Activated gamma-delta T cell treated with anti-CD3 and anti-CD28 coated beads, Interleukin-2, amount 50 U/mL, for 16 hours (primary cell): ENCODE measurements around the gene LORICRIN.
"Not testable (repeated sequence)": the region's sequence is repeated elsewhere in the genome, so short reads cannot be mapped to it uniquely, and the experiment has no call there.

ENCODE experiments used
- DNase-seq: peaks from one replicate; pipeline ENCODE4 v3.0.0-alpha.2; 2020; ENCODE audit warnings: low read depth

LORICRIN gene, protein sequence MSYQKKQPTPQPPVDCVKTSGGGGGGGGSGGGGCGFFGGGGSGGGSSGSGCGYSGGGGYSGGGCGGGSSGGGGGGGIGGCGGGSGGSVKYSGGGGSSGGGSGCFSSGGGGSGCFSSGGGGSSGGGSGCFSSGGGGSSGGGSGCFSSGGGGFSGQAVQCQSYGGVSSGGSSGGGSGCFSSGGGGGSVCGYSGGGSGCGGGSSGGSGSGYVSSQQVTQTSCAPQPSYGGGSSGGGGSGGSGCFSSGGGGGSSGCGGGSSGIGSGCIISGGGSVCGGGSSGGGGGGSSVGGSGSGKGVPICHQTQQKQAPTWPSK

GRCh38 chr1:153259387-153259786 lies at the start of gene LORICRIN:
TSS of gene LORICRIN (plus strand) at chr1:153259687. CDS start at chr1:153260950, 1,263 bp downstream.
- no peak for DNase-seq

DNA sequence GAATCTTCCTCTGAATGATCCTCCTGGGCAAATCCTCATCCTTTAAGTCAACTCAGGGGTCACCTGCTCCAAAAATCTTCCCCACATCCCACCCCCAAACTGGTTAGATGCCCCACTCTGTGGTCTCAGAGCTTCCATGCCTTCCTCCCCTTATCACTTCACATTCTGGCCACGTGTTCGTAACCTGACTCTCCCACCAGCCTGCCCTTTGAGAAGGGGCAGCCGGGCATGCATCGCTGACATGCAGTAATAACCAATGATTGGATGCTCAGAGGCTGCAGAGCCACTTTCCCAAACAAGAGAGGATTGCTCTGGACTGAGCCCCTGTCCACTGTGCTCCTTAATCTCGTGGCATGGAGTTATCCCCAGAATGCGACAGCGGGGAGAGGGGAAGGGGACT lies 49.3 kb upstream of the LORICRIN start:
- no peak for DNase-seq

DNA sequence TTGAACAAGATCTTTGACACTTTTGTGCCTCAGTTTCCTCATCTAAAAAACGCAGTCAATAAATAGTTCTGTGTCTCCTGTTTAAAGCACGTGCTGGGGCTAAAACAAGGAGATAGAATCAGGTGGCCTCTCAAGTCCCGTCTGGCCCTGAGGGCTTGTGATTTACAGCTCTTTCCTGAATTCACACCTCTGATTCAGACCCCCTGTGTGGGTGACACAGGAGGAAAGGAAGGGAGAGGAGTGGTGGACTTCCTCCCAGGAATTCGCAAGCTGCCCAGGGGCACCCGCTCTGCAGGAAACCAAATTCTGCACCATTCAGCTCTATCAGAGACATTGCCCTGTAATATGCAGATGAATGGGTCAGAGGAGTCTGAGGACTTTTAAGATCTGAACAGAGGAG lies 47.3 kb upstream of the LORICRIN start:
- no peak for DNase-seq

GRCh38 chr1:153213519-153213918 lies 46.0 kb upstream of the LORICRIN start:
- DNase-seq = no peak

- no peak for DNase-seq
Measured at GRCh38 chr1:153217212-153217611, 42.3 kb upstream of the LORICRIN start, which contains the start of gene PRR9. TSS of gene PRR9 (plus strand) at chr1:153217584. CDS start at chr1:153218145, 561 bp downstream.

- DNase-seq = no peak
Measured at GRCh38 chr1:153217744-153218416, 41.6 kb upstream of the LORICRIN start.

- DNase-seq = no peak
Measured at GRCh38 chr1:153220606-153221303, 38.7 kb upstream of the LORICRIN start.

GRCh38 chr1:153223040-153223891 lies 36.2 kb upstream of the LORICRIN start:
- peak; percentile 5 for DNase-seq

DNA sequence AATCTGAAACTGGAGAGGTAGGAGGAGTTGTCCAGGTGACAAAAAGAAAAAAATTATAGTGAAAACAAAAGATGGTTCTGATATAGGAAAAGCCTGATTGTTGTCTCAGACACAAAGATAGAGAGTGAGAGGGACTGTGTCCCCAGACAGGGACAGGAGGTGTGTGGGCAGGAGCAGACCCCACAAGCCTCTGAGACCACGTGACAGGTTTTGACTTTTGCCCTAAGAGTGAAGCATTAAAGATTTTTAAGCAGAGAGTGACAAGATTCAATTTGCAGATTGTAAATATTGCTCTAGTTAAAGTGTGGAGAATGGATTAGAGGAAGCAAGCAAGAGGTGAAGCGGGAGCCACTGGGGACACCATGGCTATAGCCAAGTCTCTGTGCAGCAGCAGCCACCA lies 31.7 kb upstream of the LORICRIN start:
- no peak for DNase-seq

GRCh38 chr1:153228491-153228890 lies 31.0 kb upstream of the LORICRIN start:
- no peak for DNase-seq

- DNase-seq = not testable (repeated sequence)
Measured at GRCh38 chr1:153229076-153229829, 30.2 kb upstream of the LORICRIN start.

- no peak for DNase-seq
Measured at GRCh38 chr1:153231363-153231762, 28.1 kb upstream of the LORICRIN start.

- no peak for DNase-seq
Measured at GRCh38 chr1:153231785-153232184, 27.7 kb upstream of the LORICRIN start.

- DNase-seq = no peak
Measured at GRCh38 chr1:153232553-153232952, 26.9 kb upstream of the LORICRIN start.

DNA sequence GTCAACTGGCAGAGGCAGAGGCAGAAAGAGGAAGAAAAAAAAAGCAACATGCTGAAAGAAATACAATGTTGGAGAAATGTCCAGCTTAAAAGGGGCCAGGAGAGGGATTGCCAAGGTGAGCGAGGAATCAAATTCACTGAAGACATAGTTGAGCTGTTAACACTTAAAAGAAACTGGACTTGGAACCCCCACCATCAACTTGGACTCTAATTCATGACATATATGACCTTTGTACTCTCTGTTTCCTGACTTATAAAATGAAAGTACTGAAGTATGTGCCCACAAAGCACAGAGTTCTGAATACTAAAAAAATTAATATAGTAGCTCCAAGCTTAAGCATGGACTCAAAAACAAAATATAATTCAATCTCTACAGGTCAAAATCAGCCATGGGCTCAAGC lies 26.0 kb upstream of the LORICRIN start:
- DNase-seq = no peak

- DNase-seq = no peak
Measured at GRCh38 chr1:153238527-153238926, 21.0 kb upstream of the LORICRIN start.

DNA sequence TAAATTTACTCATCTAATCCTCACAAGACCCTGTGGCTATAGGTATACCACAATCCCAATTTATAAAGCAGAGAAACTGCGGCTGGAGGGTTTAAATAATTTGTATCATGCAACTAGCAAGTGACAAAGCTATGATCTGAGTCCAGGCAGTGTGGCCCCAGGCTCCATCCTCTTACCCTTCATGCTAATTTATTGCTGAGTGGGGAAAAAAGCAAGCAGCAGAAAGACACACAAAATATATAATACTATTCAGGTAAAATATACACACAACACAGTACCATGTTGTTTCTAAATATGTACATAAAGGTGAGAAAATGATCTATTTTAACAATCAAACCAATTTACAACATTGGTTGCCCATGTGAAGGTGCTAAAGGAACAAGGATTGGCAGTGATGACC lies 17.3 kb upstream of the LORICRIN start:
- DNase-seq = no peak

DNA sequence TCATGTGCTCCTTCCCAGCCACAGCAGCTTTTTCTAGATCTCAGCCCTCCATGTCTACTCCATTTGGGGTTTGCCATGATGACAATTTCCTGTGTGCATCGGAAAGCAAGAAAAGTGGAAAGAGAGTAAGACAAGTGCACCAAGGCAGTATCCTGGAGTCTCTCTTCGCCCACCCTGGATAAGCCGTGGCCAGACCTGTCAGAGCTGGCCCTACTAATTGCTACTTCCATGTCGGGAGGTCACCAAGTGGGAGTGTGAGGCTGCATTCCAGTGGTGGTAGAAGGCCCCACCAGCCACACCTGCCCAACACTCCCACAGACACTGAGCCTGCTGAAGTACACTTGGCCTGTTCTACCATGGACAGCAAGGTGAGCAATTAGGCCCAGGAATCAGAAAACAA lies 14.0 kb upstream of the LORICRIN start:
- no peak for DNase-seq

GRCh38 chr1:153246018-153246417 lies 13.5 kb upstream of the LORICRIN start:
- DNase-seq = no peak

DNA sequence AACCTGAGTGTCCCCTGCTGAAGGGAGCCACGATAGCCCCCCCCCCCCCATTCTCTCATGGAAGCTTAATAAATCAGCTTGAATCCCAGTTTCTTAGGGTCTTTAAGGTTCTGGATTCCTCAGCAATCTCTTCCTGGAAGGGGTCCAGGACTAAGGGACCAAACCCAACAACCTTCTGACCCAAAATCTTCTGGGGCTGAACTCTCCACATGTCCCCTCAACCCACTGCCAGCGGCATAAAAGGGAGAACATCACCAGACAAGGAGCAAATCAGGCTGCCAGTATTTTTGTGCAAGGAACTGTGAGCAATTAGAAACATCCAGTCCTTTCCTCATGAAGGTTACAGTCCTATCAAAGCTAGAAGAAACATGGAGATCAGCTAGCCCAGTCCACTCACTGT lies 12.7 kb upstream of the LORICRIN start:
- DNase-seq = no peak

DNA sequence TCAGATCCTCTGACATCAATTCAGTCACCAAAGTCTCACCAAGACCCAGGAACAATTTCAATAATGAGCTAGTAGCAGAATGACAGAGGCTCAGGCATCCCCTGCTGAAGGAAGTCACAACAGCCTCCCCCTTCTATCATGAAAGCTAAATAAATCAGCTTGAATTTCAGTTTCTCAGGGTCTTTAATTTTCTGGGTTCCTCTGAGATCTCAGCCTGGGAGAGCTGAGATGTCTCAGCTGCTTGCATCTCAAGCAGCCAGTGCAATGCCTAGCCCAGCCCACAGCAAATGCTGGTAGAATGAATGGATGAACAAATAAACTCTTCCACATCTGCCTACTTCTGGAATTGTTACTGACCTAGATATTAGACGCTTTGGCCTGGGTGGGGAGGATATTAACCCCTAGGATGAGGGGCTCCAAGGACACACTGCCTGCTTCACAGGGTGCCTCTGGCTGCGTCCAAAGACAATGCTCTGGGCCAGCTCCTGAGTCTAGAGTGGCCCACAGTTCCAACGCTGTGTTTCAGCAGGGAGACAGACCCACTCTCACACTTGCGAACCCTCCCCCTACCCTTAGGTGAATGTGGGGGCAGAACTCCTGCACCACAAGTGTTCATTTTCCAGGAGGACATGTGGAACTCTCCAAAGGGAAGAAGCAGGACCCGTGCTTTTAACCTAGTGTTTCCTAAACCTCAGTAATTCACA lies 11.2 kb upstream of the LORICRIN start:
- no peak for DNase-seq
